ENCODE measurements around the gene PTPRU. TPM values are rescaled to one million over a fixed set of nuclear protein-coding genes. Genes with fewer than 3 reads are reported as not detected.

PTPRU gene
- total RNA-seq, 1 experiment from 2014 or later = 0.72 TPM

- Histone ChIP-seq H3K36me3 (ENCODE audit: control insufficient read depth, insufficient read depth, low read length) (no peaks in the 10 kb centered on the region), H3K4me1 (ENCODE audit: control insufficient read depth, insufficient read depth, low read length) (no peaks in the 10 kb centered on the region), H3K4me3 (ENCODE audit: low read depth in 2 of 2, low read length in 2 of 2) (no peak overlapping the region), H3K9me3 (ENCODE audit: control insufficient read depth, insufficient read depth, low read depth, low read length) (no peaks in the 10 kb centered on the region), H3K27ac (ENCODE audit: low read length) (no peak overlapping the region), H3K27me3 (ENCODE audit: control insufficient read depth, insufficient read depth, low read length) (no peaks in the 10 kb centered on the region)
- DNase-seq (ENCODE audit: low read depth, low spot score) (no peak), ATAC-seq (no peak)
- in situ Hi-C loops (cut with HindIII; ENCODE audit: low pct_unique_long_range_greater_than_20kb, low sequenced_read_pairs) = no loop called here
- intact Hi-C loops (cut with micrococcal nuclease; ENCODE audit: unreplicated experiment) = no loop called here
- no TSS peak for BruUV-seq (replicated peaks)
- POLR2A ChIA-PET = no interaction called here
- no peak for TF ChIP-seq SIN3A (IDR thresholded peaks at IDR 0.05; ENCODE audit: borderline replicate concordance, insufficient read depth, low read depth, low read length)
- no peak for TF ChIP-seq CTCF (IDR thresholded peaks at IDR 0.05)
- no peak for TF ChIP-seq TCF7L2 (IDR thresholded peaks at IDR 0.05; ENCODE audit: low read depth, low read length)
- no peak for TF ChIP-seq POLR2AphosphoS5 (IDR thresholded peaks at IDR 0.05; ENCODE audit: low read depth, low read length)
- TF ChIP-seq REST (IDR thresholded peaks at IDR 0.05; ENCODE audit: insufficient read depth in 1 of 2, low read depth in 2 of 2, low read length in 1 of 2) = no peak
- CTCF ChIA-PET = no interaction called here
Observed at GRCh38 chr1:29324202-29324601, 87.9 kb downstream of the PTPRU start.

- H3K4me3 ChIP-seq (ENCODE audit: low read depth in 2 of 2, low read length in 2 of 2) = no peak overlapping the region
- BruUV-seq (replicated peaks) = no TSS peak
- ATAC-seq = no peak
- intact Hi-C loops (cut with micrococcal nuclease; ENCODE audit: unreplicated experiment) (no loop called here), in situ Hi-C loops (cut with HindIII; ENCODE audit: low pct_unique_long_range_greater_than_20kb, low sequenced_read_pairs) (no loop called here)
- no peaks in the 10 kb centered on the region for H3K27me3 ChIP-seq (ENCODE audit: control insufficient read depth, insufficient read depth, low read length)
- H3K36me3 ChIP-seq (ENCODE audit: control insufficient read depth, insufficient read depth, low read length) = no peaks in the 10 kb centered on the region
- POLR2A ChIA-PET = no interaction called here
- H3K27ac ChIP-seq (ENCODE audit: low read length) = no peak overlapping the region
- CTCF ChIA-PET = no interaction called here
- DNase-seq (ENCODE audit: low read depth, low spot score) = no peak
- no peaks in the 10 kb centered on the region for H3K4me1 ChIP-seq (ENCODE audit: control insufficient read depth, insufficient read depth, low read length)
- TF ChIP-seq REST (IDR thresholded peaks at IDR 0.05; ENCODE audit: insufficient read depth in 1 of 2, low read depth in 2 of 2, low read length in 1 of 2) (no peak), TCF7L2 (IDR thresholded peaks at IDR 0.05; ENCODE audit: low read depth, low read length) (no peak), POLR2AphosphoS5 (IDR thresholded peaks at IDR 0.05; ENCODE audit: low read depth, low read length) (no peak)
- H3K9me3 ChIP-seq (ENCODE audit: control insufficient read depth, insufficient read depth, low read depth, low read length) = no peaks in the 10 kb centered on the region
Observed at GRCh38 chr1:29324771-29325351, 88.5 kb downstream of the PTPRU start.
